Body of pancreas (tissue), 4 donors: ENCODE measurements around the gene IZUMO1R. TPM values are rescaled to one million over a fixed set of nuclear protein-coding genes. Genes with fewer than 3 reads are reported as not detected.

Experiments used
- ATAC-seq: fragments of 150-250 bp; one replicate; pipeline ENCODE4 v1.9.1; 2016
- DNase-seq, 4 donors: peaks; one replicate each; pipeline ENCODE4 v3.0.0-alpha.2; 2019
- H3K27ac ChIP-seq, 4 donors: fragments of 200-600 bp; sonication (generic); 1 replicate in 3 of 4; 2 replicates in 1 of 4; pipeline versions ENCODE4 v1.5.1 to v1.6.1; 2016 to 2019; ENCODE audit warnings: mild to moderate bottlenecking in 1 of 4, mixed read lengths in 1 of 4, moderate library complexity in 1 of 4
- H3K27me3 ChIP-seq, 2 donors: fragments of 200-600 bp; sonication (generic); one replicate each; pipeline ENCODE4 v1.6.0; 2016; ENCODE audit warnings: mild to moderate bottlenecking in 1 of 2
- H3K36me3 ChIP-seq, 2 donors: fragments of 200-600 bp; sonication (generic); replicated peaks in 1 of 2; 2 replicates each; pipeline ENCODE4 v1.5.1; 2016; ENCODE audit warnings: low read depth in 2 of 2; ENCODE audit not compliant: insufficient read depth in 1 of 2
- H3K4me1 ChIP-seq: fragments of 200-600 bp; sonication (generic); one replicate; pipeline ENCODE4 v1.6.0; 2016
- H3K4me3 ChIP-seq, 2 donors: fragments of 200-600 bp; sonication (generic); 1 replicate in 1 of 2; 2 replicates in 1 of 2; pipeline ENCODE4 v1.5.1; 2016 to 2019
- H3K9me3 ChIP-seq, 3 donors: fragments of 200-600 bp; sonication (generic); 1 replicate in 2 of 3; 2 replicates in 1 of 3; pipeline ENCODE4 v1.5.1; 2016
- CTCF ChIP-seq, 7 experiments: fragments of 450-650 bp in 4 of 7; fragments of 200-600 bp in 3 of 7; sonication (generic) in 3 of 7; IDR thresholded peaks; one replicate each; pipeline ENCODE4 v1.5.1; 2016 to 2019; ENCODE audit warnings: antibody characterized with exemption in 7 of 7
- POLR2A ChIP-seq, 3 donors: fragments of 450-650 bp; IDR thresholded peaks; one replicate each; pipeline ENCODE4 v1.6.1; 2016; ENCODE audit warnings: antibody characterized with exemption in 3 of 3, mild to moderate bottlenecking in 2 of 3
- WGBS, 2 donors: methylation state at CpG; one replicate each; pipeline ENCODE4 v1.1.5; 2017; 5-methylcytosine and 5-hydroxymethylcytosine counted together
- intact Hi-C: fragments of 100-400 bp; cut with DNase I; formaldehyde crosslinking; loops from one replicate; pipeline ENCODE4 v1.15.1; 2023
- total RNA-seq, 2 donors: library from RNA; depleted of rRNA; stranded (reverse); fragments of >200 nt; gene quantifications; one replicate each; pipeline ENCODE4 v1.1.0, GENCODE V29; 2016

Gene IZUMO1R
- total RNA-seq, 2 donors from 2014 or later = not detected

DNA sequence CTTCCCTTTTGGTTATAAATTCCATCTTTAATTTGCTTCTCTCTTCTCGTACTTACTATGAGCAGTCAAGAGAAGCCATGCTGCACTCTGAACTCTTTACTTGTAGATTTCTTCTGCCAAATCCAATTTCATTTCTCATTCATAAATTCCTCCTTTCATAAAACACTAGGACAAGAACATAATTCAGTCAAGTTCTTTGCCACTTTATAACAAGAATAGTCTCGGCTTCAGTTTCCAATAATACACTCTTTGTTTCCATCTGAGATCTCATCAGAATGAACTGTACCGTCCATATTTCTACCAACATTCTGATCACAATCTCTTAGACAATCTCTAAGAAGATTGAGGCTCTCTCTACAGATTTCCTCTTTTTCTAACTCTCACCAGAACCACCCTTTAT lies 25.1 kb downstream of the IZUMO1R start:
- H3K9me3 ChIP-seq = no peaks in the 10 kb centered on the region
- DNase-seq (no peak), ATAC-seq (no peak)
- H3K36me3 ChIP-seq = no peaks in the 10 kb centered on the region
- intact Hi-C loops = no loop called here
- WGBS, 2 donors = 63 to 78% methylated on average over 3 of the region's 3 CpGs
- no peaks in the 10 kb centered on the region for H3K4me1 ChIP-seq
- TF ChIP-seq CTCF (IDR thresholded peaks at IDR 0.05) = no peak
- no peak for TF ChIP-seq POLR2A (IDR thresholded peaks at IDR 0.05)
- no peaks in the 10 kb centered on the region for H3K27me3 ChIP-seq
- H3K27ac ChIP-seq = no peak overlapping the region
- no peak overlapping the region for H3K4me3 ChIP-seq

- TF ChIP-seq POLR2A (IDR thresholded peaks at IDR 0.05) = no peak
- TF ChIP-seq CTCF (IDR thresholded peaks at IDR 0.05) = no peak
- no peak overlapping the region for H3K27ac ChIP-seq
Observed at GRCh38 chr11:94330789-94331188, 26.4 kb downstream of the IZUMO1R start.

DNA sequence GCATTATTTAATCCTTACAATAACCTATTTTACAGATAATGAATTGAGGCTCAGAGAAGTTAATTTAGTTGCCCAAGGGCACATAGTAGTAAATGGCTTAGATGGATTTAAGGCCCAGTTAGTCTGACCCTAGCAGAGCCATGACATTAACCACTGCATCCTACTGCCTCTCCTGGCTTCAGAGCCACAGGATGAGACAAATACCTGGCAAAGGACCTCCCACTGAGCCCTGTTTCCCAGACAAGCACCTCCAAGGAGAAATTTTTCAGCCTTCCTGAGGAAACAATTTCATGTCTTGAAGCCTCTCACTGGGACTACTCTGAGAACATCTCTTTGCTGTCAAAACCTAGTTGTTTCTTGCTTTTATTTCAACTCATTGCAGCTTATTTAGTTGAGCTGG lies 28.4 kb downstream of the IZUMO1R start:
- Histone ChIP-seq H3K27ac (no peak overlapping the region), H3K27me3 (no peaks in the 10 kb centered on the region), H3K36me3 (no peaks in the 10 kb centered on the region), H3K9me3 (no peaks in the 10 kb centered on the region), H3K4me1 (no peaks in the 10 kb centered on the region), H3K4me3 (no peak overlapping the region)
- intact Hi-C loops = no loop called here
- ATAC-seq (no peak), DNase-seq (no peak)
- TF ChIP-seq CTCF (IDR thresholded peaks at IDR 0.05) (no peak), POLR2A (IDR thresholded peaks at IDR 0.05) (no peak)

More at GRCh38 chr11:94330789-94331188, 26.4 kb downstream of the IZUMO1R start:
- Histone ChIP-seq H3K36me3 (no peaks in the 10 kb centered on the region), H3K9me3 (no peaks in the 10 kb centered on the region), H3K4me1 (no peaks in the 10 kb centered on the region), H3K4me3 (no peak overlapping the region), H3K27me3 (no peaks in the 10 kb centered on the region)
- intact Hi-C loops = no loop called here
- 92 to 96% methylated on average over 2 of the region's 2 CpGs for WGBS, 2 donors
- no peak for DNase-seq
- no peak for ATAC-seq

DNA sequence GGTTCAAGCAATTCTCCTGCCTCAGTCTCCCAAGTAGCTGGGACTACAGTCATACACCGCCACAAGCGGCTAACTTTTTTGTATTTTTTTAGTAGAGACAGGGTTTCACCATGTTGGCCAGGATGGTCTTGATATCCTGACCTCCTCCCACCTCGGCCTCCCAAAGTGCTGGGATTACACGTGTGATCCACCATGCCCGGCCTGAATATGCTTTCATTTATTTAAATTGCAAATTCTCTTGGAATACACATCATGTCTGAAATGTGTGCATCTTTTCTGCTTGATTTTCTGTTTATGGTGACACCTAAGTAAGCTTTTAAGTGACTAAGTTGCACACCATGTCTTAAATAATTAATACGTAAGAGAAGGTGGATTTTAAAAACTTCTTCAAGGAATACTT lies 31.7 kb downstream of the IZUMO1R start:
- H3K36me3 ChIP-seq = no peaks in the 10 kb centered on the region
- H3K4me3 ChIP-seq = no peak overlapping the region
- DNase-seq = no peak
- no peaks in the 10 kb centered on the region for H3K4me1 ChIP-seq
- TF ChIP-seq CTCF (IDR thresholded peaks at IDR 0.05) (no peak), POLR2A (IDR thresholded peaks at IDR 0.05) (no peak)
- intact Hi-C loops = no loop called here
- no peak for ATAC-seq
- WGBS, 2 donors = 73 to 81% methylated on average over 6 of the region's 6 CpGs
- no peaks in the 10 kb centered on the region for H3K27me3 ChIP-seq
- no peak overlapping the region for H3K27ac ChIP-seq
- no peaks in the 10 kb centered on the region for H3K9me3 ChIP-seq

GRCh38 chr11:94338651-94339050 lies 34.3 kb downstream of the IZUMO1R start:
- no peak overlapping the region for H3K27ac ChIP-seq
- no peaks in the 10 kb centered on the region for H3K36me3 ChIP-seq
- intact Hi-C loops = no loop called here
- TF ChIP-seq CTCF (IDR thresholded peaks at IDR 0.05) = no peak
- H3K4me1 ChIP-seq = no peaks in the 10 kb centered on the region
- no peak for DNase-seq
- no peaks in the 10 kb centered on the region for H3K9me3 ChIP-seq
- H3K27me3 ChIP-seq = no peaks in the 10 kb centered on the region
- 56 to 63% methylated on average over 3 of the region's 3 CpGs for WGBS, 2 donors
- H3K4me3 ChIP-seq = no peak overlapping the region
- ATAC-seq = no peak
